Measurements from ENCODE around the gene KIF16B. TPM values are rescaled to one million over a fixed set of nuclear protein-coding genes. Genes with fewer than 3 reads are reported as not detected.

The KIF16B gene
- total RNA-seq, 1 experiment from 2014 or later, result 7.6 TPM

GRCh38 chr20:16588241-16588640 is 15.0 kb upstream of the KIF16B start:
- CTCF ChIA-PET, result interaction anchor here (1.4 kb wide), 1 partner anchor 70 kb away, joined by 3 read pairs; no protein-coding TSS in a partner anchor
- TF ChIP-seq, protein P1, sequence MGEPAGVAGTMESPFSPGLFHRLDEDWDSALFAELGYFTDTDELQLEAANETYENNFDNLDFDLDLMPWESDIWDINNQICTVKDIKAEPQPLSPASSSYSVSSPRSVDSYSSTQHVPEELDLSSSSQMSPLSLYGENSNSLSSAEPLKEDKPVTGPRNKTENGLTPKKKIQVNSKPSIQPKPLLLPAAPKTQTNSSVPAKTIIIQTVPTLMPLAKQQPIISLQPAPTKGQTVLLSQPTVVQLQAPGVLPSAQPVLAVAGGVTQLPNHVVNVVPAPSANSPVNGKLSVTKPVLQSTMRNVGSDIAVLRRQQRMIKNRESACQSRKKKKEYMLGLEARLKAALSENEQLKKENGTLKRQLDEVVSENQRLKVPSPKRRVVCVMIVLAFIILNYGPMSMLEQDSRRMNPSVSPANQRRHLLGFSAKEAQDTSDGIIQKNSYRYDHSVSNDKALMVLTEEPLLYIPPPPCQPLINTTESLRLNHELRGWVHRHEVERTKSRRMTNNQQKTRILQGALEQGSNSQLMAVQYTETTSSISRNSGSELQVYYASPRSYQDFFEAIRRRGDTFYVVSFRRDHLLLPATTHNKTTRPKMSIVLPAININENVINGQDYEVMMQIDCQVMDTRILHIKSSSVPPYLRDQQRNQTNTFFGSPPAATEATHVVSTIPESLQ (CRISPR knock-in tag; IDR thresholded peaks at IDR 0.05), result no peak
- TF ChIP-seq, protein P2, sequence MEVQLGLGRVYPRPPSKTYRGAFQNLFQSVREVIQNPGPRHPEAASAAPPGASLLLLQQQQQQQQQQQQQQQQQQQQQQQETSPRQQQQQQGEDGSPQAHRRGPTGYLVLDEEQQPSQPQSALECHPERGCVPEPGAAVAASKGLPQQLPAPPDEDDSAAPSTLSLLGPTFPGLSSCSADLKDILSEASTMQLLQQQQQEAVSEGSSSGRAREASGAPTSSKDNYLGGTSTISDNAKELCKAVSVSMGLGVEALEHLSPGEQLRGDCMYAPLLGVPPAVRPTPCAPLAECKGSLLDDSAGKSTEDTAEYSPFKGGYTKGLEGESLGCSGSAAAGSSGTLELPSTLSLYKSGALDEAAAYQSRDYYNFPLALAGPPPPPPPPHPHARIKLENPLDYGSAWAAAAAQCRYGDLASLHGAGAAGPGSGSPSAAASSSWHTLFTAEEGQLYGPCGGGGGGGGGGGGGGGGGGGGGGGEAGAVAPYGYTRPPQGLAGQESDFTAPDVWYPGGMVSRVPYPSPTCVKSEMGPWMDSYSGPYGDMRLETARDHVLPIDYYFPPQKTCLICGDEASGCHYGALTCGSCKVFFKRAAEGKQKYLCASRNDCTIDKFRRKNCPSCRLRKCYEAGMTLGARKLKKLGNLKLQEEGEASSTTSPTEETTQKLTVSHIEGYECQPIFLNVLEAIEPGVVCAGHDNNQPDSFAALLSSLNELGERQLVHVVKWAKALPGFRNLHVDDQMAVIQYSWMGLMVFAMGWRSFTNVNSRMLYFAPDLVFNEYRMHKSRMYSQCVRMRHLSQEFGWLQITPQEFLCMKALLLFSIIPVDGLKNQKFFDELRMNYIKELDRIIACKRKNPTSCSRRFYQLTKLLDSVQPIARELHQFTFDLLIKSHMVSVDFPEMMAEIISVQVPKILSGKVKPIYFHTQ (CRISPR knock-in tag; IDR thresholded peaks at IDR 0.05), result no peak
- TF ChIP-seq ZNF512 (CRISPR knock-in tag; IDR thresholded peaks at IDR 0.05; ENCODE audit: borderline replicate concordance), result no peak
- H3K4me3 Mint-ChIP-seq, result no peak overlapping the region

GRCh38 chr20:16587066-16587465 is 13.8 kb upstream of the KIF16B start:
- peaks cover 14% of the 10 kb centered on the region for H3K4me1 Mint-ChIP-seq
- no peaks in the 10 kb centered on the region for H3K36me3 Mint-ChIP-seq
- ChIA-PET CTCF (no interaction called here), POLR2A (interaction anchor here (0.9 kb wide), 1 partner anchor 10 kb away, joined by 5 read pairs; no protein-coding TSS in a partner anchor)
- TF ChIP-seq ETV6 (CRISPR knock-in tag; IDR thresholded peaks at IDR 0.05), result no peak
- TF ChIP-seq, protein P3, sequence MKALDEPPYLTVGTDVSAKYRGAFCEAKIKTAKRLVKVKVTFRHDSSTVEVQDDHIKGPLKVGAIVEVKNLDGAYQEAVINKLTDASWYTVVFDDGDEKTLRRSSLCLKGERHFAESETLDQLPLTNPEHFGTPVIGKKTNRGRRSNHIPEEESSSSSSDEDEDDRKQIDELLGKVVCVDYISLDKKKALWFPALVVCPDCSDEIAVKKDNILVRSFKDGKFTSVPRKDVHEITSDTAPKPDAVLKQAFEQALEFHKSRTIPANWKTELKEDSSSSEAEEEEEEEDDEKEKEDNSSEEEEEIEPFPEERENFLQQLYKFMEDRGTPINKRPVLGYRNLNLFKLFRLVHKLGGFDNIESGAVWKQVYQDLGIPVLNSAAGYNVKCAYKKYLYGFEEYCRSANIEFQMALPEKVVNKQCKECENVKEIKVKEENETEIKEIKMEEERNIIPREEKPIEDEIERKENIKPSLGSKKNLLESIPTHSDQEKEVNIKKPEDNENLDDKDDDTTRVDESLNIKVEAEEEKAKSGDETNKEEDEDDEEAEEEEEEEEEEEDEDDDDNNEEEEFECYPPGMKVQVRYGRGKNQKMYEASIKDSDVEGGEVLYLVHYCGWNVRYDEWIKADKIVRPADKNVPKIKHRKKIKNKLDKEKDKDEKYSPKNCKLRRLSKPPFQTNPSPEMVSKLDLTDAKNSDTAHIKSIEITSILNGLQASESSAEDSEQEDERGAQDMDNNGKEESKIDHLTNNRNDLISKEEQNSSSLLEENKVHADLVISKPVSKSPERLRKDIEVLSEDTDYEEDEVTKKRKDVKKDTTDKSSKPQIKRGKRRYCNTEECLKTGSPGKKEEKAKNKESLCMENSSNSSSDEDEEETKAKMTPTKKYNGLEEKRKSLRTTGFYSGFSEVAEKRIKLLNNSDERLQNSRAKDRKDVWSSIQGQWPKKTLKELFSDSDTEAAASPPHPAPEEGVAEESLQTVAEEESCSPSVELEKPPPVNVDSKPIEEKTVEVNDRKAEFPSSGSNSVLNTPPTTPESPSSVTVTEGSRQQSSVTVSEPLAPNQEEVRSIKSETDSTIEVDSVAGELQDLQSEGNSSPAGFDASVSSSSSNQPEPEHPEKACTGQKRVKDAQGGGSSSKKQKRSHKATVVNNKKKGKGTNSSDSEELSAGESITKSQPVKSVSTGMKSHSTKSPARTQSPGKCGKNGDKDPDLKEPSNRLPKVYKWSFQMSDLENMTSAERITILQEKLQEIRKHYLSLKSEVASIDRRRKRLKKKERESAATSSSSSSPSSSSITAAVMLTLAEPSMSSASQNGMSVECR (CRISPR knock-in tag; IDR thresholded peaks at IDR 0.05; ENCODE audit: borderline replicate concordance), result no peak
- TF ChIP-seq NFE2L1 (CRISPR knock-in tag; IDR thresholded peaks at IDR 0.05), result no peak
- no peak for TF ChIP-seq ELF4 (CRISPR knock-in tag; IDR thresholded peaks at IDR 0.05; ENCODE audit: low read depth)
- TF ChIP-seq, protein P4, sequence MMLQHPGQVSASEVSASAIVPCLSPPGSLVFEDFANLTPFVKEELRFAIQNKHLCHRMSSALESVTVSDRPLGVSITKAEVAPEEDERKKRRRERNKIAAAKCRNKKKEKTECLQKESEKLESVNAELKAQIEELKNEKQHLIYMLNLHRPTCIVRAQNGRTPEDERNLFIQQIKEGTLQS (CRISPR knock-in tag; conservative IDR thresholded peaks at IDR 0.05), result no peak
- TF ChIP-seq, protein P2 (CRISPR knock-in tag; IDR thresholded peaks at IDR 0.05), result no peak
- no peak for TF ChIP-seq EMX1 (CRISPR knock-in tag; IDR thresholded peaks at IDR 0.05)
- TF ChIP-seq FOXP4 (CRISPR knock-in tag; IDR thresholded peaks at IDR 0.05), result no peak
- H3K9me3 Mint-ChIP-seq, result 0 out of 2 replicates have a peak, but pooled peaks cover 7% of the 10 kb centered on the region
- H3K27ac Mint-ChIP-seq, result no peak overlapping the region
- ATAC-seq, result peak; percentile 69
- no peak for DNase-seq (ENCODE audit: low spot score)
- no peaks in the 10 kb centered on the region for H3K27me3 Mint-ChIP-seq (ENCODE audit: low read depth)
- no peak overlapping the region for H3K4me3 Mint-ChIP-seq

More at GRCh38 chr20:16588241-16588640, 15.0 kb upstream of the KIF16B start:
- H3K36me3 Mint-ChIP-seq, result no peaks in the 10 kb centered on the region
- POLR2A ChIA-PET, result no interaction called here
- ATAC-seq (no peak), DNase-seq (ENCODE audit: low spot score) (no peak)
- H3K4me1 Mint-ChIP-seq, result peaks cover 14% of the 10 kb centered on the region
- H3K27ac Mint-ChIP-seq, result no peak overlapping the region
- H3K9me3 Mint-ChIP-seq, result 0 out of 2 replicates have a peak, but pooled peaks cover 7% of the 10 kb centered on the region
- no peaks in the 10 kb centered on the region for H3K27me3 Mint-ChIP-seq (ENCODE audit: low read depth)

Measured in WTC11 (cell line).